GM19395 (cell line): ENCODE measurements around the gene NCF2.
"Not testable (repeated sequence)": the region's sequence is repeated elsewhere in the genome, so short reads cannot be mapped to it uniquely, and the experiment has no call there.

Experiments
- ATAC-seq: cut with Tn5 transposase; IDR thresholded peaks from one replicate; pipeline ENCODE4 v1.9.1; 2021; ENCODE audit warnings: mild to moderate bottlenecking, moderate library complexity; ENCODE audit not compliant: unreplicated experiment

Gene NCF2

GRCh38 chr1:183590244-183591191, at the start of gene NCF2:
TSS of gene NCF2 (minus strand) at chr1:183590459. CDS start at chr1:183590329, 130 bp downstream.
- peak; percentile 87 for ATAC-seq

- no peak for ATAC-seq
Observed at GRCh38 chr1:183638649-183639387, 48.6 kb upstream of the NCF2 start.

- no peak for ATAC-seq
Observed at GRCh38 chr1:183636783-183637182, 46.5 kb upstream of the NCF2 start.

DNA sequence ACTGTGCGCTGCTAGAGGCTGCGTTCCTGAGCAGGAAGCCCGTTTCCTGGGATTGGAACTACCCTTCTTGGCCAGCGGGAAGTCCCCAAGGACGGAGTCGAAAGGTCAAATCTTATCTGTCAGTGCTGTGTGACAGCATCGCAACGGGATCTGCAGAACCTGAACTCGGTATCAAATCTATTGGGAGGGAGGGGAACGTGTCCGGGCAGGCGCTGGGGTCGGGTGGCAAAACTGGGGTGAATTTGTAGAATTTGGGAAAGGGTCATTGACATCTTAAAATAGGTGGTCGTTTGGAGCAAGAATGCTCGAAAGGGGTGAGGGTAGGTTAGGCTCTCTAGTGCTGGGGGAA, 46.0 kb upstream of the NCF2 start:
- ATAC-seq: no peak

DNA sequence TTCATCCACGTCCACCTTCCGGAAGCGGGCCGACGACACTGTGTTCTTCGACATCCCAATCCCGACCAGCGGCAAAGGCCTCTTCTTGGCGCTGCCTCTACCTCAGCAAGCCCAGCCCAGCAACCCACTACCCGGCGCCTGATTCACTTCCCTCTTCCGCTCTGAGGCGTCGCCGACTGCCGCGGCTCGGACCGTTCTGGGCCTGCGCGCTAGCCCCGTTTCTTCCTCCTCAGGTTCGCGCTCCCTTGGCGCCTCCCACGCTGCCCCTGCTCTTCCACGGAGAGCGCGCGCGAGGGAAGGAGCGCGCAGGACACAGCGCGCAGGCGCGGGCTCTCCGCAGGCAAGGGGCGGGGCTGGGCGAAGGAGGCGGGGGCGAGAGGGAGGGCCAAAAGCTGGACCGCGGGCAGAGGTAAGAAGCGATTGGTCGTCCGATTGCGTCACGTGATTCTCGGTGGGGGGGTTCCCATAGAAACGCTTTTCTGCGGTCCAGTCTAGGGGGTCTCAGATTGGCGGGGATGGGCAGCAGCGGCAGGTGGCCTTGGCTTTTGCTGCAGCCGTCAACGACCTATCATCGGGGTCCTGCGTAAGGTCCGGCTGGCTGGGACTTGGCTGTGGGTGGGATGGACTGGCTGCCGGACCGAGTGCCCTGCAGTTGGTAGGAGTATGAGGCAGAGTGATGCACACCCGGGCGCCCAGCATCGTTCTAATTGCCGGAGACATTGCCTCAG, 45.5 kb upstream of the NCF2 start, which contains the start of gene ARPC5:
Gene ARPC5 (minus strand): TSS at position 178 of the 728 bp plus-strand sequence. CDS start 124 bp downstream, at position 54.
- ATAC-seq: peak; percentile 82

DNA sequence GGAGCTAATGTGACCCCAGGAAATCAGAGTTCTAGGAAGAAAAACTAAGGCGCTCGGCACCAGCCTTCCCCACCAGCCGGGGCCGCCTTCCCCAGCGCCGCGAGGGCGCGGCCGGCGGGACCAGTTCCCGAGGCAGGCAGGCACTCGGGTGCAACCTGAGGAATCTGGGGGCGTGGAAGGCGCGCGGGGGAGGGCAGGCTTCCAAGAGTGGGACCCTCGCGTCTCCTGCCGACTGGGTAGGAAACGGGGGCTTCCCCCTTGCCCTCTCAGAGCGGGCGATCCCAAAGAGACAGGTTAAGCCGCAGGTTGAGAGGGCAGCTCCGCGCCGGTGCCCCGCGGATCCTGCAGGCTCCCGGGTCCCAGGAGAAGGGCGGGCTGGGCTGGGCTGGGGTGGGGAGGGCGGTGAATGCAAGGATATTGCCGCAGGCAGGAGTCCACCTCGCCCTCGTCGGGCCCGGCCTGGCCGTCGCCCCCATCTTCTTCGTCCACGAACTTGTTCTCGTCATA, 44.9 kb upstream of the NCF2 start:
- ATAC-seq: peak; percentile 2

- ATAC-seq: no peak
Observed at GRCh38 chr1:183634429-183635065, 44.3 kb upstream of the NCF2 start.

GRCh38 chr1:183633676-183634343, 43.6 kb upstream of the NCF2 start:
- peak; percentile 52 for ATAC-seq

GRCh38 chr1:183632964-183633363, 42.7 kb upstream of the NCF2 start:
- ATAC-seq: no peak

DNA sequence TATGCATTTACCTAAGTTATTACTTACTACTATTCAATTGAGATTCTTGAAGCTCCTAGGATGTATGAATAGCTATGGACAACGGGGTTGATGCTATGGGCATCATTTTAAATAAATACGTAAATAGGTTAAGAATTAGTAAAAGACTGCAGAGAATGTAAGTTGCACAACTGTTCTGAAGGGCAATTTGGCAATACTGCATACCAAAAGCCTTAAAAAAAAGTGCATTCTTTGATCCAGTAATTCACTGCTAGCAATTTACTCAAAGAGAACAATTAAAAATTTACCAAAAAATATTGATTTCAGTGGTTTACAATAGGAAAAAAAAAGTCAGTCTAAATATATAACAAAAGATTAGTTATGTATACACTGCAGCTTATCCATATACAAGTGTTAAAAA, 41.9 kb upstream of the NCF2 start:
- ATAC-seq: no peak

GRCh38 chr1:183630748-183631147, 40.5 kb upstream of the NCF2 start:
- no peak for ATAC-seq

- ATAC-seq: no peak
Observed at GRCh38 chr1:183628537-183628936, 38.3 kb upstream of the NCF2 start.

- not testable (repeated sequence) for ATAC-seq
Observed at GRCh38 chr1:183626236-183626635, 36.0 kb upstream of the NCF2 start.

DNA sequence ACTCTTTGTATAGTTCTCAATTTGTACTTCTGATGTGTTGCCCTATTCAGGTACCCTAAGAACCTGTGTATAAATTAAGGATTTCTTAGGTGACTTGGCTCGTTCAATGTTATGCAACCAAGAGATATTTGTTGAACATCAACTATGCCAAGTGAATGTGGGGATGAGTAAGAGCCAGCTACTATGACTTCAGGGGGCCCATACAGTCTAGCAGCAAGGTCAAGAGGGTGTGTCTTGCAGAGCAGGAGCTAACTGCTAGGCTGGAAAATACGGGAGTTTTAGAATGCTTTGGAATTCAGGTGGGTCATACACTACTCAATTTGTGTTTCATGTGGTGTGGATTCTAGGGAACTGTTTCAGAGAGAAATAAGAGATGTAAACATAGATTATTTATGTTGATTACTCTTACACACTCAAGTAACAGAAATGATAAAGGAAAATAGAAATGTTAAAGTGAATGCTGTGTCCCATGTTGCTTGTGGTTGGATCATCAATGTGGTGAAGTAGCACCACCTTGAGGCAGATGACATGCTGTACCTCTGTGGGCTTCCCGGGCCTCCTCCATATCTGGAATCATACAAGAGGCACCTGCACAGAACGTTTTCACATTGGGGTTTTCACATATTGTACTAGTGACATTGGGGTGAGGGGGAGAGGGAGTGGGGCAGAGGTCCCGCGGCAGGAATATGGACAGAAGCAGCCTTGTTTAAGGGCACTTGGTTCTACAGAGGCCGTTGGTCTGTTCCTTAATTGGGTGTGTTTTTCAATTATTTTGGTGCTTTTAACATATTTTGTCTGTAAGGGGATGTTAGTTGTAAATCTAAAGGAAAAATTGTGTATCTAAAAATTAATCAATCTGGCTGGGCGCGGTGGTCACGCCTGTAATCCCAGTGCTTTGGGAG, 32.9 kb upstream of the NCF2 start:
- no peak for ATAC-seq

GRCh38 chr1:183622013-183622412, 31.8 kb upstream of the NCF2 start:
- no peak for ATAC-seq

DNA sequence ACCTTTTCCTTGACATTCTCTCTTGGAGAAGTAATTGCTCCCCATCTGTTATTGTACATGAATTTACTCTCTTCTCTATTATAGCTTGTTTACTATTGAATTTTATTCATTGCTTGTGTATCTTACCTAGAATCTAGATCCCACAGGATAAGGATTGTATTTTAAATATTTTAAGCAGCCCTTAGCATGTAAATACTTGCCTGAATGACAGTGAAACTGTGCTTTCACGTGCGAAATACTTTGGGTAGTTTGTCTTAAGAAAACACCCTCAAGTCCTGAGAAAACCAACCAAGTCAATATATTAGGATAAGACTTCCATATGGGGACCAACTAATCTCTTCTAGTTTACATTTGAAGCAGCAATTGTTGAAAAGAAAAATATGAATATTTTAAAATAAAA, 30.1 kb upstream of the NCF2 start:
- no peak for ATAC-seq

GRCh38 chr1:183619781-183620180, 29.5 kb upstream of the NCF2 start:
- ATAC-seq: no peak

- not testable (repeated sequence) for ATAC-seq
Observed at GRCh38 chr1:183618202-183618601, 27.9 kb upstream of the NCF2 start.

- not testable (repeated sequence) for ATAC-seq
Observed at GRCh38 chr1:183612975-183613374, 22.7 kb upstream of the NCF2 start.
